RCC 7860 (cell line): Measurements from ENCODE around the gene LEO1.

ENCODE experiments used
- DNase-seq: peaks from one replicate; pipeline ENCODE4 v3.0.0-alpha.2; 2015; ENCODE audit warnings: low spot score
- FAIRE-seq: peaks from 2 replicates; lab custom pipeline; 2012; peaks lifted over from hg19 to GRCh38; lab: Jason Lieb, UNC

The LEO1 gene

DNA sequence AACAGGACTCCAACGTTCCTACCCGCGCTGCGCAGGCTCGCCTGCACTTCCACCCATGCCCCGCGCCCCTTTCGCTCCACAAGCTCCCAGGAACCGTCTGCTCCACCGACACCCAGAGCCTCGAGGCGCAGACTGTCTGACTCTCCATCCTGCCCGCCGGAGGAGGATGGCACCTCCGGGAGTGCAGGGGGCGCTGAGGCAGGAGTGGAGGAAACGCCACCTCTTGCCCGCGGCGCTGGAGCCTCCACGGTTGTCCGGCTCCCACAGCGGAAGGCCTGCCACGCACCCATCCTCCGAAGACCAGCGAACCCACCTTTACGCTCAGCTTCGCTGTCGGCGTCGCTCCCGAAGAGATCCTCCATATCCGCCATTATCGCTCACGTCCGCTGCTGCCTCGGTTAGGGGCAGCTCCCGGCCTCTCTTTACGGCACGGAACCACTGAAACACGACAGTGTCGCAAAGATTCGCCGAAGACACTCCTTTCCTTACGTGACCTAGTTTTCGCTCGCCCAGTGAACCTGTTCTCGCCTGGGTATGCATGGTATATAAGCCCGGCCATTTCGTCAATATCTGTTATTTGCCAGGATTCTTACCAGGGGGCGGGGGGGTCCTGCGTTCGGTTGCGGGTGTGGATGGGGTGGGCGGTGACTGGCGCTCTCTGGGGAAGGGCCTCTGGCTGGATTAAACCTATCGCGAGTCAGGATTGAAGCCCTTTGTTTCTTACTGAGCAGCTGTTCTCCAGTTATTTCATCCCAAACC, at the start of gene LEO1:
Gene LEO1 (minus strand): TSS at position 404 of the 759 bp plus-strand sequence. CDS start 33 bp downstream, at position 371.
- FAIRE-seq, result peak; percentile 57
- DNase-seq, result peak; percentile 91

DNA sequence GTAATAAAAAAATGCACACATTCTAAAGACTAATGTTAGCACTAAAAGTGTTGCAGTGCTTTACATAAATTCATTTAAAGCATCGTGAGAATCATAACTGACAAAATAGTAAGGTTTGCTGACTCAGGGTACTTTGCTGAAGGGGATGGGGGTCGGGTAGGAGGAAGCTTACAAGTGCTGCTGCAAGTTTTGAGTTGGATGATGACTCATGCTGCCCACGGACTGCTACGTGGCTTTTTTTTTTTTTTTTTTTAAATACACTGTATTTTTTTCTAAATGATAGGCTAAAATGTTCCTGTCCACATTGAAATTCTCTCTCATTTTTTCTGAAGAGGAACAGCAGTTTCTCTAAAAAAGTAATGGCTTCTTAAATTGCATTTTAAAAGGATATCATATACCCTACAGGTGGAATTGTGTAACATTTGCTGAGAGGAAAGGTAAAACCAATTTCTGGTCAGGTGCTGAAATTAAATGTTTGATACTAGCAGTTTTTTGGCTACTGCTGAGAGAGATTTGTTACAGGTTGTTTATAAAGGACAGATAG, 49.6 kb upstream of the LEO1 start:
- FAIRE-seq (peak; percentile 84), DNase-seq (peak; percentile 84)

DNA sequence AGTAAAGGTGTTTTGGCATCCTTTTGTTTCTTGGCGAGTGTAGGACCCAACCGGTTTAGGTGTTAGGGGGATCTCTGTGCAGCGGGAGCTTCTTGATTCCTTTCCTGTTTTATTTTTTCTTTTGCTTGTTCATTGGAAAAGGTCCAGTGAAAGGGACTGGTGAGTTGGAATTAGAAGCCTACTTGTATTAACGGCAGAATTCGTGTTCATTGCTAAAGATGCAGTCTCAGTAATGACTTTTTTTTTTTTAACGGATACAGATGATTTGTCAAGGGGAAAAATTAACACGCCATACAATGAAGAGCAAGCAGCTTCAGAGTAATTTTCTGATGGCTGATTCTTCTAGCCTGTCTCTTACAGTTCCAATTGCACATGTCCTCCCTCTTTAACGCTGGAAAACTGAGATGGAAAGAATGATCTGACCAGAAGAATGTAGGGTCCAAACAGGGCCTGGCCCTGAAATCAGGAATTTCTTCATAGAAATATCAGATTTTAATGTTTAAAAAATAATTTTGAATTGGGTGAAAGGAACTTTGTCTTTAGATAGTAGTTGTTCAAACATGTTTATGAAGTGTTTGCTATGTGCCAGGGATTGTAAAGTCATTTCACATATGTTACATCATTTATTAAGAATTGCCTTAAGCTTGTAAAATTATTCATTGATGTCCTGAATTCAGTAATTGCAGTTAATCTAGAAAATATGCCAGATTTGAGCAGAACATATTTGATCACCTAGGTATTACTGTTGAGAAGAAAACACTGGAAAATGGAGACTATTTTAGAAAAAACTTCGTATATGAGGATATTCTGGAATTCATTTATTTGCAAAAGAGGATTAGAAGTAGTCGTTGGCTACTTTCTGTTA, 48.9 kb upstream of the LEO1 start:
- DNase-seq, result peak; percentile 16
- no peak for FAIRE-seq

DNA sequence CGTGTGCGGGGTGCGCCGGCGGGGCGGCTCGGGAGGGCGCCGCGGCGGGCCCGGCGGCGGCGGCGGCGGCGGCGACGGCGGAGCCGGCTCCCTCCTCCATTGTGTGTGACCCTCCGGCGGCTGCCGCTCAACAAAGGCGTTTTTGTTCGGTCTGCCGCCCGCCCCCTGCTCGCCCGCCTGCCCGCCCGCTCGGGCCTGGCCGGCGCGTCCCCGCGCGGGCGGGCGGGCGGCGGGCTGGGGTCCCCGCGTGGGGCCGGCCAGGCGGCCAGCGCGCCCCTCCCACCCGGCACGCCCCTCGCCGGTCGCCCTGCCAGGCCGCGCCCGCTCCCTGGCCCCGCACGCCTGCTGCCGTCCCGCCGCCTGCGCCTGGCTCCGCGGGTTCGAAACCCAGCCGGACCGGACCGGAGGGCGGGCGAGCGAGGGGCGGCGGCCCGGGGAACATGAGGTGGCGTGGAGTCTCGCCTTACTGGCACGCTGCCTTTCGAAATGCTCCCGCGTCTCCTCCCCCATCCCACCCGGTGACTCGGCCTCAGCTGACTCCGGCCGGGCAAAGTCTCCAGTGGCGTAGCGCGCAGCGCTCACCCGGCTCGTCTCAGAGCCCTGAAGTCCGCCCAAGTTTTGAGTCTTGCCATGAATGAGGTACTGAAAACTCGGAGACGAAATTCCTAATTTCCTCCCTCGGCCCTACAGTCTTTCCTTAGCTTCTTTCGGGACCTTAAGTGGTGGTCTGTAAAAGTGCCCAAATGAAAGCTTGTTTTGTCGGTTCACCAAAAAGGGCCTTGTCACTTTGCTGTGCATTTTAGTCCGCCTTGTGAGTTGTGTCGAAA, 48.0 kb upstream of the LEO1 start:
- no peak for FAIRE-seq
- DNase-seq, result peak; percentile 83

DNA sequence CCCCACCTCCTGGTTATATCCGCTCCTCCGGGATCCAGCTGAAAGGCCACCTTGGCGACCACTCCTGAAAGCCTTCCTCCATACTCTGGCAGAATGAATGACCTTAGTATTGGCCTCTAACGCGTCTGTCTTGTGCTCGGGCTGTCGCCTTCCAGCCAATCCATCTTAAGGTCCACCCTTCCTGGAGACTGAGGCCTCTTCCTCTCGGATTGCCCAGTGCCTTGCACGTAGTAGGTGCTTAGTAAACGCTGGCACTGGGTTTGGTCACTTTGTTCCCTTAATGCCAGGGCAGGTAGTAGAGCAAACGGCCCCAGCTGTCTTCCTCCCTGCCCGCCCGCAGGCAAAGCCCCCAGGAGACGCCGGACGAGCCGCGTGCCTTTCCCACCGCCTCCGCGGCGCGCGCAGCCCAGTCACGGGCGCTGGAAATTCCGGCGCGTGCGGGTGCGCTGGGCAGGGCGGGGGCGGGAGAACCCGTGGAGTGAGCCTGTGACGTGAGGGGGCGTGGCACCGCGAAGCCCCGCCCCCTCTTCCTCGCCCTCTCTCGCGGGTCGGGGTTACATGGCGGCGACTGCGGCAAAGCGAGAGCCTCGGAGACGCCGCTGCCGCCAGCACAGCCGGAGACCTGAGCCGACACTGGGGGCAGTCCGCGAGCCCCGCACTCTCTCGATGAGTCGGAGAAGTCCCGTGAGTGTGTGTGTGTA, 47.3 kb upstream of the LEO1 start, which contains the start of gene MAPK6:
Gene MAPK6 (plus strand): TSS at position 527 of the 701 bp plus-strand sequence. CDS start 27,242 bp downstream, outside the sequence.
- FAIRE-seq, result no peak
- peak; percentile 86 for DNase-seq

DNA sequence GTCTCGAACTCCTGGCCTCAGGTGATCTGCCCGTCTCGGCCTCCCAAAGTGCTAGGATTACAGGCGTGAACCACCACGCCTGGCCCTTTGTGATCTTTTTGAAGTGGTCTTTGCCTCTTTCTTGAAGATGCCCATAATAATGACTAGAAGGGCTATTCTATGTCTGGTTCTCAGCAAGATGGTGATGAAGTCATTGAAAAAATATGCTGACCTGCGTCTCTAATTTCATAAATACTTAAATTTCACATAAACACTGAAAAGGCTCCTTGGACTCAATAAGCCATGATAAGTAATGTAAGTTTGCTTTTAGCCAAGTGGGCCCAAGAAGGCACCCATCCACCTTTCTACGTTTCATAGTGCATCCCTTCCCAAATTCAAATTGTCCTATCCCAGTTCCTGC, 46.7 kb upstream of the LEO1 start:
- FAIRE-seq, result no peak
- no peak for DNase-seq

DNA sequence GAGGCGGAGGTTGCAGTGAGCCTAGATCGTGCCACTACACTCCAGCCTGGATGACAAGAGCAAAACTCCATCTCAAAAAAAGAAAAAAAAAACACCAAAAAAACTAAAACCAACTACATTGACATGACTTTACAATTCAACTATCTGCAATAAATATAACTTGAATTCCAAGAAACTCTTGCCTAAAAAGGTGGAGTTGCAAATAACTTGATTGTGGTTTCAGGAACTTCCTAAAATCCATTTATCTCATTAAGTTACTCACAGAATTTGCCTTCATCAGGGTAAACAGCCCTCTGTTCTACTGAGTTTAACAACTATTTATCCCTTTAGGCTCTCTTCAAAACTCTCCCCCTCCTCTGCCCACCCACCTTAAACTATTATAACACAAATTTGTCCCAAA, 44.7 kb upstream of the LEO1 start:
- FAIRE-seq, result no peak
- no peak for DNase-seq

DNA sequence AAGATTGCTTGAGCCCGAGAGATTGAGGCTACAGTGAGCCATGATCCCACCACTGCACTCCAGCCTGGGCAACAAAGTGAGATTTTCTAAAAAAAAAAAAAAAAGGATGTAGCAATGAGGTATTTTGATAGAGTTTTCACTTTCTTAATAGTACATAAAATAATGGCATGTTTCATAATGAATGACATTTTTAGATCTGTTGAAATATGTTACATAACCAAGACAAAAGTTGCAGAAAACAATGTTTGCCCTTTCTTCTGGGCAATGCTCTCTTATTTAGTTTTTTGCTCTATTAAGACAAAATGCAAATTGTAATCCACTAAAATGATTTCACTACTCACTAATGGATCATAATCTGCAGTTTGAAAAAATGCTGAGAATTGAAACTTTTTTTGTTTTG, 43.0 kb upstream of the LEO1 start:
- FAIRE-seq (no peak), DNase-seq (no peak)

DNA sequence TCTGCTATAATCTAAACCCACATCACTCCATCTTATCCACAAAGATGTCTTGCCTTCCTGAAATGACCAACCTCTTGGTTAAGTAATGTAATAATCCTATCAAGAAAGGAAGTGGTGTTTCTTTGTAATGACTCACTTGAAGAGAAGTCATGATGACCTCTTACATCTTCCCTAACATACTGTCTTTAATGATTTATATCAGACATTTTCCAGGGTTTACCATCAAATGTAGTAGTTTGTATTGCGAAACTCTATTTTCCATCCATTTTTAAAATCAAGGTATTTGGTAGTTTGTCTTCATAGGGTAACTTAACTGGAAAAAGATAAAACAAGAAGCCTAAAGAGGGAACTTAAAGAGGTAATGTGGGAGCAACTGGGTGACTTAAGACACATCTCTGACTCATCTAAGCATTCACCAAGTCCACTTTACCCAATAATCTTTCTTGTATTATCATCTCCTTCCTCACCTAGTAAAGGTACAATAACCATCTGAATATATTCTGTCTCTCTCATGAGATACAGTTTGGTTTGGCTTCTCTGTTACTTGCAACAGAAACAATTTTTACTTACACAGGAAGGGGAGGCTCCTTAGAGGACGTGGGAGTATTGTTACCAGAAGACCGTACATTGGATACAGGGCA, 41.7 kb upstream of the LEO1 start:
- DNase-seq (peak; percentile 85), FAIRE-seq (peak; percentile 85)

DNA sequence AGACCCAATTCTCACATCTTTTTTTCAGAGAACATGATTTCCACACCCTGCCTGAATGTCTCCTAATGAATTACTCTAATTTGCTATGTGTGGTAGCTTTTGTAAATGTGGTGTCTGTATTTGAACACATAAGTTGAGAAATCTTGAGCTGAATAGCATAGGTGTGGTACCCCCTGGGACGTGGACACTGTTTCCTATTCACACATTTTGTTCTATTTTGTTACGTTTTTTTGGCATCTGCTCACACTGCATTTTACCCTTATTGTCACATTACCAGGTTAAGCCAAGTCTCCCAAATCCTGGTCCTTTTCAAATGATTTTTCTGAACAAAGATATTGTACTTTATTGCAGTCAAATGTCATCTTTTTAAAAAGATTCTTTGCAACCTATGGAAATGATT, 40.6 kb upstream of the LEO1 start:
- DNase-seq (no peak), FAIRE-seq (no peak)

DNA sequence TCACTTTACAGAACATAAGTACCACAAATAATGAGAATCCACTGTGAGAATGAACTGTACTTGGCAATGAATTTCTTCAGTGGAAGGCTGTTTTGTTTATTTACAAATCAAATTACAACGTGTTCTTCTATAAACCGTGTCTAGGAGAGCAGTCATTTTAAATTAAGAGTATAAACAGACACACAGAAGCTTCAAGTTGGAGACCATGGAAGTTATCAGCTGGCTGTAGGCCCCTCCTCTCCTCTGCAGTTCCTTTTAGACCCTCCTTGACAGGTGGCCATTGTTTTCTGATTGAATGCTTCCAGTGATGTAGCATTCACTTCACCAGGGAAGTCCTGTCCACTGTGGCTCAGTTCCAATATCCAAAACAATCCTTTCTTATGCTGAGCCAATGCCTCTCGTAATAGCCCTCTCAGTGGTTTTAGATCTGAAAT, 40.1 kb upstream of the LEO1 start:
- FAIRE-seq (no peak), DNase-seq (no peak)

DNA sequence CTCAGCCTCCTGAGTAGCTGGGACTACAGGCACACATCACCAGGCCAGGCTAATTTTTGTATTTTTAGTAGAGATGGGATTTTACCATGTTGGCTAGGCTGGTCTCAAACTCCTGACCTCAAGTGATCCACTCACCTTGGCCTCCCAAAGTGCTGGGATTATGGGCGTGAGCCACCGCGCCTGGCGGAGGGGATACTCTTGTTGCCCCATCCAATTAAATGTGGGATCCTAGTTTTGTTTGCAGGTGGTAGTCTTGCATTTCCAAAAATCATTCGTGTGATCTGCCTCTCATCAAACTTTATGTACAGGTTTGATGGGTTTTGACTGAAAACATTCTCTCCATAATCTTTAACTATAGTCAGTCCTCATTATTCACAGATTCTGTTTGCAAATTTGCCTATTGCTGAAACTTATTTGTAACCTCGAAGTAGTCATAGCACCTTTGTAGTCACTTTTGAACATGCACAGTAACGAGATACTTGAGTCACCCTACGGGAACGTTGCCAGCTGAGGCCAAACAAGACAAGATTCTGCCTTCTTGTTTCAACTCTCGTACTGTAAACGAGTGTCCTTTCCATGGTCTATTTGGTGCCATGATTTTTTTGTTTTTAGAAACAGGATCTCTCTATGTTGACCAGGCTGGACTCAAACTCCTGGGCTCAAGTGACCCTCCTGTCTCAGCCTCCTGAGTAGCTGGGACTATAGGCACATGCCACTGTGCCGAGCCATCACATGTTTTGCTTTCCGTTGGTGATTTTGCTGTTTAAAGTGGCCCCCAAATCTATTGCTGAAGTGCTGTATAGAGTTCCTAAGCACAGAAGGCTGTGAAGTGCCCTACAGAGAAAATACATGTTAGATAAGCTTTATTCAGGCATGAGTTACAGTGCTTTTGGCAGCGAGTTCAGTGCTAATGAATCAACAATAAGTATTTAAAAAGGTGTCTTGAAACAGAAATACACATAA, 39.3 kb upstream of the LEO1 start:
- FAIRE-seq (peak; percentile 80), DNase-seq (peak; percentile 79)

DNA sequence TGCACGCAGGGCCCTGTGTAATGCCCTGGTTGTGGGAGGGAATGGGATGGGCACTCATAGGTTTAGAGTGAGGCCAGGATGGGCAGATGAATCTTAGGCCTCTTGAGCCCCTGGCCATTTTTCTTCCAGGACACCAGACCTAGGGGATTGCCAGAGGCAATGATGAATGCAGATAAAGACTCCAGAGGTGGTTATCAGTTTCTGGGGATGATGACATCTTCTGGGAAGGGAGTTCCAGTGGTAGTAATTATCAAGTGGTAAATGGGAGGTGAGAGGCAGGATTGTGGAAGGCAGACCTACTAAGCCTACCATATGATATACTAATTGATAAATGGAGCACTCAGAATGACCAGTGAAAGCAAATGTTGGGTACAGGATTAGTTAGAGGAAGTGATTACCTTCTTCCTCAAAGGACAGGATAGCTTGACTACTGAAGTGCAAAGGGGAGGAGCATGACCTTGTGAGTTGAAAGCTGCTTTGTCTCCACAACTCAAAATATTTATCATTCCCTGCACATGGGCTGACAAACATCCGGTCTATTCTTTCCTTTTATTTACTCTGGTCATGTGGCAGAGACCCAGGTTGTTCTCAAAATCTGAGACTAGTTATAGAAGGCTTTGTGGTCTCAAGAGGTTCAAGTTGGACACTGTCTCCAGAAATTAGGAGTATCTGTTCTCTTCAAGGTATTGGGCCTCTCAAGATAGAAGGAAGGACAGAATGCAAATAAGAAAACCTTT, 37.3 kb upstream of the LEO1 start:
- no peak for DNase-seq
- no peak for FAIRE-seq

DNA sequence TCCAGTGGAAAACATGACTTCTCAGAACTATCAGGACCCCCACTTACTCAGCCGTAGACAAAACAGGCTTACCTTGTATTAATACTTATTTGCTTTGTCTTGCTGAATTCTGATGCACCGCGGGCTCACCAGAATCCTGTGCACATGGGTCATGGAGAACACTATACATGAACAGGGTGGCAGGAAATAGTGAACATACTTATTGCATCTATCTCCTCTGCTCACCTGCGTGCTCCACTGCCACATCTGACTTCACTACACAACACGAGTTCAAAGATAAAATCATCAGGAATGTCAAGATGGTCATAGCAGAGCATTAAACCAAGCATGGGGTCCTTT, 36.8 kb upstream of the LEO1 start:
- FAIRE-seq (no peak), DNase-seq (no peak)

DNA sequence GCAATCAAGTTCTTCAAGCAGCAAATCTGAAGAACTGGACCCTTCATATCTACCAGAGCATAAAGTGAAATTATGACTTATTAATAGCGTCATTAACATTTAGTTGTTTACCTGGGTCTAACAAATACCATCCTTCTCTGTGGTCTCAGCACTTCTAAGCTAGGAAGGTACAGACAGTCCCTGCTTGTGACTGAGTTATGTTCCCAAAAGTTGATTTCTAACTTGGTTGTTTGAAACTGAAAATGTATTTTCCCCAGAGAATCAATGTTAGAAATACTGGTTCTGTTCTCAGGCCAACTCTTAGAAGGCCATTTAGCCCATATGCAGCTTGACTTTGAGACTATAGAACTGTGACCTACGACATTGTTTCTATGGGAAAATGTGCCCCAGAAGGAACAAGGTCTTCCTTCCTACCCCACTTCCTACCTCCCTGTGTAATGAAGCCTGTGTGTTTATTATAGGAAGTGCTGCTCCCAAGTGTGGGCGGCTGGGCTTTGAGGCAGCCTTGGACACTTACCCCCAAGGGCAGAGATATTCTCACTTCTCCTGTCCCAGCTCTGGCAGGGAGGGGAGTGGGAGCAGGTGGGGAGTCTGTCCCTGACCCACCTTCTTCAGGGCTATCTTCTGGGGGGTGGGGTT, 35.2 kb upstream of the LEO1 start:
- FAIRE-seq (no peak), DNase-seq (no peak)

DNA sequence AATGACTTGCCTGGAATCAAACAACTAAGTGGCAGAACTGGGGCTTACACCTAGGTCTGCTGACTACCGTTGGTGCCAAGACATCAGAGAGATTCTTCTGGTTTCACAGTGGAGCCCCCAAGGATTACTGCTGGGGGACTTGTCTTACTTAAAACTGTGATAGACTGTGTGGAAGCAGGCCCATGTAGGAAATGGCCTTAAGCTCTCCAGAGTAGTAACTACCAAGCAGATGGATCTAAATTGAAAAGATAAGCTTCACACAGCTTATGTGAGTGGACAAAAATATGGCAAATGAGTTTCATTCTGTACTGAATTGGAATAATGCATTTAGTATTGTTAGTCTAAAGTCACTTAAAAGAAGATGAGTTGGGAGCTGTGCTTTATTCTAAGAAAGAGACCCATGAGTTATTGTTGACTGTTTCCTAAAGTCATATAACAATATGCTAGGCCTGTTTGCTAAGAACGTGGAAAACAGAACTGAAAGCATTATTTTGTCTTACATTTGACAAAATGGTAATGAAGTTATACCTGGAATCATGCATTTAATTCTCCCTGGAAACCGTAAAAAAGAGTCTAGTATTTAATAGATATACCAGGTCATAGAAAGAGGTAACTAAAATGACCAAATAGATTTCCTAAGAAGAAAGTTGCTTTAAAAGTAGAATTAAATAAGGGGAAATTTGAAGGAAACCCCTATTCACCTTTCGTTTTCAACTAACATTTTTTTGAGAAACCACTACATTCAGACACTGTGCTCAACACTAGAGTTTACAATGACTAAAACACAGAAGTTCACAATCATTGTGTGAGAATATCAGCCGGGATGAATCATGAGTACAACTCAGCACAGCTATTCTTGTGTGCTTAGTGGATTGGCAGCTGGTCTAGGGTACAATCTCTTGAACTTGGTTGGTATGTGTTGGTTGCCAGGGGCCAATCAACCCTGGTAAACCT, 34.4 kb upstream of the LEO1 start:
- DNase-seq, result peak; percentile 55
- FAIRE-seq, result no peak
